ENCODE data around the gene SYMPK.
A peak's percentile ranks its signal among the peaks of the same experiment; 100 is the strongest.

The SYMPK gene

GRCh38 chr19:45866400-45867176 lies 3.6 kb upstream of the SYMPK start:
- DNase-seq, result no peak

- DNase-seq, result no peak
Observed at GRCh38 chr19:45865269-45865948, 2.5 kb upstream of the SYMPK start.

GRCh38 chr19:45864629-45865082 lies 1.7 kb upstream of the SYMPK start:
- no peak for DNase-seq

GRCh38 chr19:45863840-45864628 lies 1.1 kb upstream of the SYMPK start, which contains the start of gene FOXA3:
Gene FOXA3, plus strand, starts transcription at chr19:45864326. Its CDS starts 131 bp downstream, at chr19:45864457.
- peak; percentile 77 for DNase-seq

GRCh38 chr19:45863335-45863839 lies 440 bp upstream of the SYMPK start:
- DNase-seq, result no peak

- no peak for DNase-seq
Observed at GRCh38 chr19:45862271-45862563, 730 bp downstream of the SYMPK start.

GRCh38 chr19:45860359-45861259 lies 2.3 kb downstream of the SYMPK start:
- no peak for DNase-seq

- no peak for DNase-seq
Observed at GRCh38 chr19:45854167-45854778, 8.7 kb downstream of the SYMPK start.

- DNase-seq, result no peak
Observed at GRCh38 chr19:45852983-45853382, 10.0 kb downstream of the SYMPK start.

GRCh38 chr19:45852145-45852750 lies 10.7 kb downstream of the SYMPK start:
- DNase-seq, result no peak

GRCh38 chr19:45848922-45849321 lies 14.0 kb downstream of the SYMPK start:
- DNase-seq, result no peak

- DNase-seq, result no peak
Observed at GRCh38 chr19:45847663-45848062, 15.3 kb downstream of the SYMPK start.

- DNase-seq, result no peak
Observed at GRCh38 chr19:45842198-45842597, 20.7 kb downstream of the SYMPK start.

- no peak for DNase-seq
Observed at GRCh38 chr19:45834970-45835369, 28.0 kb downstream of the SYMPK start.

- DNase-seq, result no peak
Observed at GRCh38 chr19:45828945-45829344, 34.0 kb downstream of the SYMPK start.

GRCh38 chr19:45828523-45828922 lies 34.4 kb downstream of the SYMPK start:
- no peak for DNase-seq

GRCh38 chr19:45827459-45828093 lies 35.4 kb downstream of the SYMPK start:
- no peak for DNase-seq

- no peak for DNase-seq
Observed at GRCh38 chr19:45826934-45827333, 36.0 kb downstream of the SYMPK start.

- DNase-seq, result no peak
Observed at GRCh38 chr19:45825917-45826893, 36.7 kb downstream of the SYMPK start.

- DNase-seq, result no peak
Observed at GRCh38 chr19:45825263-45825605, 37.7 kb downstream of the SYMPK start.

Data from activated CD4-positive, alpha-beta T cell treated with anti-CD3 and anti-CD28 coated beads, Interleukin-2, Interleukin-6, amounts not matched to agents 100 ng/mL and 50 ng/mL, durations not matched to agents 16 hours and 8 hours (primary cell).